HUES48 (cell line): Measurements from ENCODE around the gene IFNL4.
"Not testable (repeated sequence)": the region's sequence is repeated elsewhere in the genome, so short reads cannot be mapped to it uniquely, and the experiment has no call there.

Experiments
- H3K27ac ChIP-seq: one replicate; pipeline ENCODE4 v1.7.0; 2013; ENCODE audit warnings: low read depth, low read length, inconsistent platforms
- H3K27me3 ChIP-seq: 2 replicates; pipeline ENCODE4 v1.6.1; 2013; ENCODE audit warnings: mild to moderate bottlenecking, low read length; ENCODE audit not compliant: control insufficient read depth, insufficient read depth
- H3K36me3 ChIP-seq: 2 replicates; pipeline ENCODE4 v1.6.1; 2013; ENCODE audit warnings: low read length; ENCODE audit not compliant: control insufficient read depth, insufficient read depth
- H3K4me1 ChIP-seq: 2 replicates; pipeline ENCODE4 v1.6.1; 2013; ENCODE audit warnings: mild to moderate bottlenecking, low read length; ENCODE audit not compliant: control insufficient read depth, insufficient read depth
- H3K4me3 ChIP-seq: 2 replicates; pipeline ENCODE4 v1.5.1; 2013; ENCODE audit warnings: mild to moderate bottlenecking, low read depth, low read length
- H3K9ac ChIP-seq: 2 replicates; pipeline ENCODE4 v1.6.1; 2013; ENCODE audit warnings: mild to moderate bottlenecking, low read depth, low read length, moderate library complexity
- H3K9me3 ChIP-seq: 2 replicates; pipeline ENCODE4 v1.6.1; 2013; ENCODE audit warnings: low read length; ENCODE audit not compliant: control insufficient read depth, insufficient read depth

The IFNL4 gene

DNA sequence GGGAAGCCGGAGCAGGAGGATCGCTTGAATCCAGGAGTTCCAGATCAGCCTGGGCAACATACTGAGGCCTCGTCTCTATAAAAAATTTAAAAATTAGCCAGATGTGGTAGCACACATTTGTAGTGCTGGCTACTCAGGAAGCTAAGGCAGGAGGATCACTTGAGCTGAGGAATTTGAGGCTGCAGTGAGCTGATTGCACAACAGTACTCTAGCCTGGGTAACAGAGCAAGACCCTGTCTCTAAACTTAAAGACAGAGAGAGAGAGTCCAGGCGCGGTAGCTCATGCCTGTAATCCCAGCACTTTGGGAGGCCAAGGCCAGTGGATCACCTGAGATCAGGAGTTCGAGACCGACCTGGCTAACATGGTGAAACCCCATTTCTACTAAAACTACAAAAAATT, 8.2 kb downstream of the IFNL4 start:
- Histone ChIP-seq H3K4me3 (no peak overlapping the region), H3K4me1 (no peaks in the 10 kb centered on the region), H3K27ac (no peak overlapping the region), H3K27me3 (peaks cover 12% of the 10 kb centered on the region), H3K9ac (no peak overlapping the region), H3K9me3 (no peaks in the 10 kb centered on the region), H3K36me3 (no peaks in the 10 kb centered on the region)

DNA sequence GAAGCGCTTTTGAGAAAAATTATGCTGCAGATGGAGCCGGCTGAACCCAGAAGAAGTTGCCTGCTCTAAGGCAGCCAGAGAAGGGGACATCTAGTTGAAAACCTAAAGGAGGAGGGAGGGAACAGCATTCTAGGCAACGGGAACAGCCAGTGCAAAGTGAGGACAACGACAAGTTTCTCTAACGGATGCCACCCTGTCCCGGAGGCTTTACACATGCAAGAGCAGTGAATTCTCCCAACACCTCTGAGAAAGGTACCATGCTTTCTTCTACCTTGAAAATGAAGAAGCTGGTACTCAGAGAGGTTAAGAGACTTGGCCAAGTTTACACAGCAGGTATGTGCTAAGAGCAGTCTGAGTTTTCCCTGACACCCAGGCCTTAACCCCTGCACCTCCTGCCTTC, 9.7 kb downstream of the IFNL4 start:
- no peak overlapping the region for H3K9ac ChIP-seq

DNA sequence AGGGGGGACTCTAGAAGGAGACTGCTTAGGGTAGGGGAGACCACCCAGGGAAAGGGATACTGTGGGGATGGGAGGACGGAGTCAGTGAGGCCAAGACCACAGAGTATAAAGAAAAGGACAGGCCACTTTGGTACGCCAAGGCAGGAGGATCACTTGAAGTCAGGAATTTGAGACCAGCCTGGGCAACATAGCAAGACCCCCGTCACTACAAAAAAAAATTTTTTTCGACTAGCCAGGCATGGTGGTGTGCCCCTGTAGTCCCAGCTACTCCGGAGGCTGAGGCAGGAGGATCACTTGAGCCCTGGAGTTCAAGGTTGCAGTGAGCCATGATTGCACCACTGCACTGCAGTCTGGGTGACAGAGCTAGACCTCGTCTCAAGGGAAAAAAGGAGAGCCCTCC, 10.4 kb downstream of the IFNL4 start:
- no peak overlapping the region for H3K9ac ChIP-seq
- peaks cover 12% of the 10 kb centered on the region for H3K27me3 ChIP-seq
- no peaks in the 10 kb centered on the region for H3K36me3 ChIP-seq
- no peaks in the 10 kb centered on the region for H3K4me1 ChIP-seq
- no peaks in the 10 kb centered on the region for H3K9me3 ChIP-seq
- H3K27ac ChIP-seq, result no peak overlapping the region
- no peak overlapping the region for H3K4me3 ChIP-seq

More for the DNA sequence above, 9.7 kb downstream of the IFNL4 start:
- Histone ChIP-seq H3K27me3 (peaks cover 12% of the 10 kb centered on the region), H3K9me3 (no peaks in the 10 kb centered on the region), H3K36me3 (no peaks in the 10 kb centered on the region), H3K4me1 (no peaks in the 10 kb centered on the region), H3K4me3 (no peak overlapping the region), H3K27ac (no peak overlapping the region)

DNA sequence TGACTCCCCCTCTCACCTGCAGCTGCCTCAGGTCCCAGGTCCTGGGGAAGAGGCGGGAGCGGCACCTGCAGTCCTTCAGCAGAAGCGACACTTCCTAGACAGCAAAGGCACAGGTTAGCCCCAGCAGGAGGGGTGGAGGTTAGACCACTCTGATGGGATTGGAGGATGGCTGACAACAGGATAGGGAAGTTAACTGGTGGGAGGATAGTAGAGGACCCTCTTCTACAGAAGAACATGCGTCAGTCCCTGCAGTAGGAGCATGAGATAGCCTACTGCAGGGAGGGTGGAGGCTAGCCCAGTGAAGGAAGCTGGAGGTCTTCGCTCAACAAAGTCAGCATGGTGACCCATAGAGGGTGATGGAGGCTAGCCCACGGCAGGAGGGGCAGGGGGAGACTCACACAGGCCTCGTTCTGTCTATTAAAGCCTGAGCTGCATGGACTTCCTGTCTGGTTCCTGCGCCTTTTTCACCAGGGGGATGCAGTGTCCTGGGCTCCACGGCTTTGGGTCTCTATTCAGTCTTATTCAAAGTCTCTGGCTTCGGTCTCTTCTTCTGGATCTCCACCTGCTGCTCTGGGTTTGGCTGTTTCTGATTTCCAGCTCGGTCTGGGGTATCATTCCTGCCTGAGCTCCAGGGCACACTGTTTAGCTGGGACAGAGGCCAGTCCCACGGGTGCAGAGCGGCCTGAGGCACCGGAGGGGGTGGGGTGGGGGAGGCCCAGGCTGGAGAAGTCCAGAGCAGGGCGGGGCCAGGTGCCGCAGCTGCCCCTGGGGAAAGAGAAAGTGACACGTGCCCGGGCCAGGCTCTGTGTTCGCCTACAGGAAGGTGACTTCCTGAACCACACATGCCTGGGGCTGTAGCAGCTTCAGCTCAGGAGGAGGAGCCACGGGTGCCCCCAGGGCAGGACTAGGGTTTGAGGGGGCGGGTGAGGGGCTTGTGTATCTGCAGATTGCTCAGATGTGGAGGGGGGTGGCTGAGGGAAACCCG, 11.2 kb downstream of the IFNL4 start:
- Histone ChIP-seq H3K4me1 (no peaks in the 10 kb centered on the region), H3K27ac (no peak overlapping the region), H3K9me3 (no peaks in the 10 kb centered on the region), H3K36me3 (no peaks in the 10 kb centered on the region), H3K27me3 (peaks cover 12% of the 10 kb centered on the region), H3K9ac (no peak overlapping the region), H3K4me3 (no peak overlapping the region)

DNA sequence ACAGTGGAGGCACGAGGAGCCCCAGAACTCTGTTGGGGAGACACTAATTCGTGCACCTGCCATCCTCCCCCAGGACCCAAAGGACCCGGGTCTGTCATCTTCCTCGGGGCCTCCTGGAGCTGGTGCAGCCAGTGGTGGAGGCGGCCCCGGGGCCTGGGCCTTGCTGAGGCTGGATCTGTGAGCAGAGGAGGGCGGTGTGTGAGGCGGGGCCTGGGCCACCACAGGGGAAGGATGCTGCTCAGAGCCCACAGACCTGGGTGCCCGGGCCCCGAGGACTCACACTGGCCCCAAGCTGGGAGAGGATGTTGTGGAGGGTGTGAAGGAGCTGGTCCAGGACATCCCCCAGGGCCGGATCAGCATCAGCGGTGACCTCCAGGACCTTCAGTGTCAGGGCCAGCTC, 12.1 kb downstream of the IFNL4 start:
- H3K36me3 ChIP-seq, result no peaks in the 10 kb centered on the region
- no peaks in the 10 kb centered on the region for H3K4me1 ChIP-seq
- no peak overlapping the region for H3K9ac ChIP-seq
- no peaks in the 10 kb centered on the region for H3K9me3 ChIP-seq
- H3K27ac ChIP-seq, result no peak overlapping the region
- peaks cover 12% of the 10 kb centered on the region for H3K27me3 ChIP-seq
- no peak overlapping the region for H3K4me3 ChIP-seq

DNA sequence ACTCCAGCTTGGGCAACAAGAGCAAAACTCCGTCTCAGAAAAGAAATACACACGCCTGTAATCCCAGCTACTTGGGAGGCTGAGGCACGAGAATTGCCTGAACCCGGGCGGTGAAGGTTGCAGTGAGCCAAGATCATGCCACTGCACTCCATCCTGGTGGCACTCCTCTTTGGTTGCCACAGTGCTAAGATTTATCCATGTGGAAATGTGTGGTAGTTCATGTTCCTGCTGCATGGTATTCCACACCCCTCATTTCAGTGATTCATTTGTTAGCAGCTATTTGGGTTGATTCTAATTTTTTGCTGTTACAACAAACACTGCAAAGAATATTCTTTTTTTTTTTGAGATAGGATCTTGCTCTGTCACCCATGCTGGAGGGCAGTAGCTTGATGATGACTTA, 15.9 kb downstream of the IFNL4 start:
- no peaks in the 10 kb centered on the region for H3K27me3 ChIP-seq
- H3K4me3 ChIP-seq, result no peak overlapping the region

DNA sequence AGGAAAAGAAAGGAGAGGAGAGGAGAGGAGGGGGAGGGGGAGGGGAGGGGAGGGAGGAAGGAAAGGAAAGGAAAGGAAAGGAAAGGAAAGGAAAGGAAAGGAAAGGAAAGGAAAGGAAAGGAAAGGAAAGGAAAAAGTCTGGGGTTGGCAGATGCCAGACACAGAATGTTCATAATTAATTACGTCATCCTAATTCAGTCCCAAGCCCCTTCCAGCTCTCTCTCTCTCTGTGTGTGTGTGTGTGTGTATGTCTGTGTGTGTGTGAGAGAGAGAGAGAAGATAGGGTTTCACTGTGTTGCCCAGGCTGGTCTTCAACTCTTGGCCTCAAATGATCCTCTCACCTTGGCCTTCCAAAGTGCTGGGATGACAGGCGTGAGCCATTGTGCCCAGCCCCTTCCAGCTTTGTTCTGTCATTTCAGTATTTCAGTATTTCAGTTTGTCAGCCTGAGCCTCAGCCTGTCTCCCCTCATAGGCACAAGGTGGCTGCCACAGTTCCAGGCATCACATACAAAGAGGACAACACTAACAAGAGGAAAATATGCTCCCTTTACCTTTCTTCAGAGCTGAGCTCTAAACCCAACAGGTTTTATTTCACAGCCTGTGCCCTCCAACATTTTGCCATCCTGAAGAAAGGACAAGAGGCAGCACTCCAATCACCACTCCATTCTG, 18.4 kb downstream of the IFNL4 start:
- no peaks in the 10 kb centered on the region for H3K36me3 ChIP-seq
- H3K9ac ChIP-seq, result no peak overlapping the region
- no peaks in the 10 kb centered on the region for H3K9me3 ChIP-seq
- H3K27ac ChIP-seq, result no peak overlapping the region
- H3K4me1 ChIP-seq, result no peaks in the 10 kb centered on the region
- H3K27me3 ChIP-seq, result 0 out of 2 replicates have a peak, but pooled peaks cover 5% of the 10 kb centered on the region
- H3K4me3 ChIP-seq, result no peak overlapping the region

More for the DNA sequence above, 15.9 kb downstream of the IFNL4 start:
- Histone ChIP-seq H3K36me3 (no peaks in the 10 kb centered on the region), H3K9me3 (no peaks in the 10 kb centered on the region), H3K9ac (no peak overlapping the region), H3K27ac (no peak overlapping the region), H3K4me1 (no peaks in the 10 kb centered on the region)

DNA sequence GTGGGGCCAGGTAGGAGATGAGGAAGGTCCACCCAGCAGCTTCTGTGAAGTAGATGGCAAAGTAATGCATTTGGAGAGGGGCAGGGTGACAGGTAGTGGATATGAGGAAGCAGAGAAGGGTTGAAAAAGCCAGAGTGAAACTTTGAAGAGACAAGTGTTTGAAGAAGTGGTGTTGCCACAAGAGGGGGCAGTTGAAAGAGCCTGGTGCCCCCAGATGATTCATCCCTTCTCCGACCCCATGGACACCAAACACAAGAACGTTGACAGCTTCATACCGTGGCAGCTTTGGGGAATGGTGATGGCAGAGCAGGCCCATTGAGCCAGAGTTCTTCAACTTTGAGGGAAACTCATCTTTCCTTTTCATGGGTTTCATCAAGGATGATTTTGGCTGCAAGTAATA, 23.7 kb downstream of the IFNL4 start:
- no peaks in the 10 kb centered on the region for H3K4me1 ChIP-seq
- H3K27me3 ChIP-seq, result 0 out of 2 replicates have a peak, but pooled peaks cover 5% of the 10 kb centered on the region

DNA sequence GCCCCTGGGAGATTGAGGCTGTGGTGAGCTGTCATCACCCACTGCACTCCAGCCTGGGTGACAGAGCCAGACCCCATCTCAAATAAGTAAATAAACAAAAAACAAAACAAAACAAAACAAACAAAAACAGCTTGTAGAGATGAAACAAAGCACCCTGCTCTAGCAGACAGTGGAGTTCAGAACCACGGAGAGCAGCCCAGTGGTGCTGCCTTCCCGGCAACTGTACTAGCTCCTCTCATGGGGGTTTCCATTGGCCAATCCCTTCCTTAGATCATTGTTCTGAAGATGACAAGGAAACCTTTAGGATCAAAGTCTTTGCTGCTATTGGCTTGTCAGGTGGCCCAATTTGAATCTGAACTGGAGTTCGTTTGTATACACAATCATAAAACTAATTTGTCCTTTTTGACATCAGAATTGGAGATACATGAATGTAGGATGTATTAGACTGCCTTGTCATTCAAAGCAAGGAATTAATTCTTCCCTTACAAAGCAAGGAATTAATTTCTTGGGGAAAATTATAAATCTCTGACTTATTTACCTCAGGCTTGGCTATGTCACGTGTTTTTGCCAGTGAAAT, 24.9 kb downstream of the IFNL4 start:
- Histone ChIP-seq H3K9me3 (no peaks in the 10 kb centered on the region), H3K9ac (no peak overlapping the region), H3K4me3 (no peak overlapping the region), H3K27ac (no peak overlapping the region), H3K27me3 (0 out of 2 replicates have a peak, but pooled peaks cover 5% of the 10 kb centered on the region), H3K36me3 (no peaks in the 10 kb centered on the region), H3K4me1 (no peaks in the 10 kb centered on the region)

More for the DNA sequence above, 23.7 kb downstream of the IFNL4 start:
- Histone ChIP-seq H3K9me3 (no peaks in the 10 kb centered on the region), H3K4me3 (no peak overlapping the region), H3K27ac (no peak overlapping the region), H3K36me3 (no peaks in the 10 kb centered on the region), H3K9ac (no peak overlapping the region)

DNA sequence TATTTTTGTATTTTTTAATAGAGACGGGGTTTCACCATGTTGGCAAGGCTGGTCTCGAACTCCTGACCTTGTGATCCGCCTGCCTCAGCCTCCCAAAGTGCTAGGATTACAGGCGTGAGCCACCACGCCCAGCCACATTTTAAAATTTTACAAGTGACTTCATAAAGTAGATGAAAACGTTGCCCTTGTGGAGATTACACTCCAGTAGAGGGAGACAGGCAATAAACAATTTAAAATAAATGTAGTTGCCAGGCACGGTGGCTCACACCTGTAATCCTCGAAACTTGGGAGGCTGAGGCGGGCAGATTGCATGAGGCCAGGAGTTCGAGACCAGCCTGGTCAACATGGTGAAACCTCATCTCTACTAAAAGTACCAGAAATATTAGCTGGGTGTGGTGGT, 29.5 kb downstream of the IFNL4 start:
- not testable (repeated sequence) for H3K9me3 ChIP-seq, H3K4me3 ChIP-seq, H3K9ac ChIP-seq, H3K36me3 ChIP-seq, H3K27ac ChIP-seq, H3K27me3 ChIP-seq, H3K4me1 ChIP-seq
